GM12878 (cell line): ENCODE measurements around the gene VWA8. TPM values are rescaled to one million over a fixed set of nuclear protein-coding genes. Genes with fewer than 3 reads are reported as not detected.

Experiments used
- ATAC-seq: fragments of 200-7000 bp; cut with Tn5 transposase; 3 replicates; pipeline ENCODE4 v1.9.1; 2020; ENCODE audit warnings: mild to moderate bottlenecking, moderate library complexity
- BruUV-seq: library from RNA; stranded (reverse); fragments of 400-500 nt; replicated peaks from 2 replicates; lab custom pipeline; 2021; lab: Mats Ljungman, UMichigan
- CTCF ChIA-PET: fragments of 300-600 bp; sonication (Branson Sonifier 250); formaldehyde crosslinking; extraction: SDS; loops from one replicate; lab custom pipeline; 2021; ENCODE audit warnings: inconsistent platforms; lab: Yijun Ruan, JAX
- POLR2A ChIA-PET: fragments of 350-600 bp; formaldehyde crosslinking; extraction: SDS; loops from one replicate; lab custom pipeline; 2021; ENCODE audit warnings: inconsistent platforms; lab: Charles Lee
- RAD21 ChIA-PET: fragments of 300-600 bp; sonication (Branson Sonifier 250); formaldehyde crosslinking; loops from one replicate; lab custom pipeline; 2023; ENCODE audit warnings: antibody characterized with exemption; ENCODE audit not compliant: unreplicated experiment; lab: Charles Lee
- SMC1A ChIA-PET: fragments of 300-600 bp; sonication (Branson Sonifier 250); formaldehyde crosslinking; loops from one replicate; lab custom pipeline; 2023; ENCODE audit not compliant: unreplicated experiment, uncharacterized antibody; lab: Charles Lee
- DNase-seq: peaks from one replicate; pipeline ENCODE4 v3.0.0-alpha.2; 2011; ENCODE audit warnings: low read depth, low spot score
- FAIRE-seq: peaks from 3 replicates; lab custom pipeline; 2011; peaks lifted over from hg19 to GRCh38; lab: Jason Lieb, UNC
- H2AFZ ChIP-seq: 2 replicates; pipeline ENCODE4 v1.6.0; 2011; ENCODE audit warnings: low read depth, low read length, control low read depth; ENCODE audit not compliant: control insufficient read depth
- H3K27ac ChIP-seq: 2 replicates; pipeline ENCODE4 v1.5.1; 2011; ENCODE audit warnings: control low read depth; ENCODE audit not compliant: control insufficient read depth, insufficient read depth
- H3K27me3 ChIP-seq, 2 experiments: replicated peaks in 1 of 2; 2 replicates each; pipeline versions ENCODE4 v1.6.0 to v1.6.1; 2011; ENCODE audit warnings: low read length in 1 of 2; ENCODE audit not compliant: control insufficient read depth in 2 of 2, insufficient read depth in 2 of 2
- H3K36me3 ChIP-seq, 2 experiments: 2 replicates each; pipeline ENCODE4 v1.5.1; 2011; ENCODE audit warnings: low read length in 1 of 2; ENCODE audit not compliant: control insufficient read depth in 2 of 2, insufficient read depth in 2 of 2
- H3K4me1 ChIP-seq: 2 replicates; pipeline ENCODE4 v1.6.1; 2011; ENCODE audit warnings: mild to moderate bottlenecking, low read length, moderate library complexity, mixed read lengths; ENCODE audit not compliant: control insufficient read depth, insufficient read depth
- H3K4me2 ChIP-seq: 2 replicates; pipeline ENCODE4 v1.6.0; 2011; ENCODE audit warnings: control low read depth; ENCODE audit not compliant: control insufficient read depth, insufficient read depth
- H3K4me3 ChIP-seq: fragments of 200-600 bp; sonication (generic); 2 replicates; pipeline ENCODE4 v1.5.1; 2016
- H3K79me2 ChIP-seq: 2 replicates; pipeline ENCODE4 v1.6.0; 2011; ENCODE audit warnings: low read length; ENCODE audit not compliant: control insufficient read depth, insufficient read depth
- H3K9ac ChIP-seq: 2 replicates; pipeline ENCODE4 v1.8.0; 2011; ENCODE audit warnings: low read length, control low read depth, mixed read lengths; ENCODE audit not compliant: control insufficient read depth, insufficient read depth
- H3K9me3 ChIP-seq: replicated peaks from 3 replicates; pipeline ENCODE4 v1.5.1; 2011; ENCODE audit warnings: mild to moderate bottlenecking, low read length; ENCODE audit not compliant: control insufficient read depth, insufficient read depth
- H4K20me1 ChIP-seq: 2 replicates; pipeline ENCODE4 v1.6.0; 2011; ENCODE audit not compliant: control insufficient read depth, insufficient read depth
- ATF7 ChIP-seq: fragments of 450-650 bp; IDR thresholded peaks from 2 replicates; pipeline ENCODE4 v1.6.1; 2016; ENCODE audit warnings: low read depth, mild to moderate bottlenecking
- CREM ChIP-seq: IDR thresholded peaks from 2 replicates; pipeline ENCODE4 v1.6.1; 2014; ENCODE audit warnings: antibody characterized with exemption, low read depth
- FOS ChIP-seq: IDR thresholded peaks from 3 replicates; pipeline ENCODE4 v1.6.1; 2011; ENCODE audit warnings: borderline replicate concordance; ENCODE audit not compliant: insufficient read length; ENCODE audit errors: extremely low read depth
- HSF1 ChIP-seq: fragments of 150-350 bp; IDR thresholded peaks from 2 replicates; pipeline ENCODE4 v1.6.1; 2014; ENCODE audit warnings: mild to moderate bottlenecking, low read depth, low read length
- KLF5 ChIP-seq: fragments of 450-650 bp; IDR thresholded peaks from 2 replicates; pipeline ENCODE4 v1.6.1; 2014; ENCODE audit warnings: mild to moderate bottlenecking; ENCODE audit not compliant: partially characterized antibody
- MAX ChIP-seq: IDR thresholded peaks from 2 replicates; pipeline ENCODE4 v1.6.1; 2012; ENCODE audit warnings: low read depth, low read length, improper control_type of control experiment
- NKRF ChIP-seq: fragments of 450-650 bp; conservative IDR thresholded peaks from 2 replicates; pipeline ENCODE4 v1.6.1; 2017; ENCODE audit warnings: mild to moderate bottlenecking, moderate library complexity
- NR2F1 ChIP-seq: fragments of 450-650 bp; conservative IDR thresholded peaks from 2 replicates; pipeline ENCODE4 v1.6.1; 2017; ENCODE audit warnings: mild to moderate bottlenecking
- NRF1 ChIP-seq: conservative IDR thresholded peaks from 2 replicates; pipeline ENCODE4 v1.6.1; 2011; ENCODE audit warnings: mild to moderate bottlenecking, low read depth, low read length, improper control_type of control experiment
- POLR2AphosphoS2 ChIP-seq: IDR thresholded peaks from 2 replicates; pipeline ENCODE4 v1.6.1; 2011; ENCODE audit warnings: low read depth, mild to moderate bottlenecking, low read length, improper control_type of control experiment, moderate library complexity
- RAD21 ChIP-seq: IDR thresholded peaks from 2 replicates; pipeline ENCODE4 v1.6.1; 2011; ENCODE audit warnings: mild to moderate bottlenecking, low read depth, low read length, moderate library complexity; ENCODE audit not compliant: insufficient read depth
- USF1 ChIP-seq: IDR thresholded peaks from 2 replicates; pipeline ENCODE4 v1.6.1; 2011; ENCODE audit warnings: borderline replicate concordance, low read depth, mild to moderate bottlenecking, moderate library complexity, mixed read lengths, low read length; ENCODE audit not compliant: insufficient read depth; ENCODE audit errors: extremely low read length
- ZNF217 ChIP-seq: fragments of 450-650 bp; IDR thresholded peaks from 2 replicates; pipeline ENCODE4 v1.6.1; 2017; ENCODE audit warnings: antibody characterized with exemption, mild to moderate bottlenecking
- ZNF274 ChIP-seq: IDR thresholded peaks from one replicate; pipeline ENCODE4 v1.8.0; 2011; ENCODE audit not compliant: insufficient read length, insufficient read depth
- WGBS: methylation state at CpG from one replicate; pipeline ENCODE4 v1.1.6; 2016; ENCODE audit warnings: low lambda C conversion rate; ENCODE audit not compliant: insufficient replicate concordance, insufficient coverage; ENCODE audit errors: missing lambda C conversion rate; 5-methylcytosine and 5-hydroxymethylcytosine counted together
- in situ Hi-C: fragments of 300-500 bp; cut with MboI; formaldehyde crosslinking; loops from 9 replicates; pipeline ENCODE4 v1.14.3; 2018; ENCODE audit warnings: mixed read lengths
- intact Hi-C: fragments of 100-400 bp; cut with micrococcal nuclease; formaldehyde crosslinking; loops from one replicate; pipeline ENCODE4 v1.14.2; 2022; ENCODE audit not compliant: unreplicated experiment
- polyA plus RNA-seq, 11 experiments: library from polyadenylated mRNA; depleted of rRNA in 4 of 11; unstranded in 6 of 11; stranded (reverse) in 5 of 11; fragments of >200 nt; fragmentation: Nextera tagmentation in 4 of 11; fragmentation: Illumina TruSeq in 1 of 11; extraction: Ambion mirVana in 4 of 11; extraction: Trizol in 1 of 11; gene quantifications; 1 replicate in 1 of 11; 2 replicates in 10 of 11; pipeline versions ENCODE4 v1.2.1 to v1.2.3, GENCODE V29; 2011 to 2016; ENCODE audit warnings: inconsistent platforms in 2 of 11, missing spikeins in 2 of 11, low read depth in 1 of 11
- total RNA-seq, 4 experiments: library from RNA; depleted of rRNA in 3 of 4; stranded (reverse); fragments of >200 nt in 3 of 4; fragmentation: Illumina TruSeq in 1 of 4; extraction: Trizol in 1 of 4; gene quantifications; 2 replicates each; pipeline versions ENCODE4 v1.2.1 to v1.2.3, GENCODE V29; 2013 to 2021

Gene VWA8
- total and polyA plus RNA-seq, 10 of the 15 experiments (the other 5 are each of a cell fraction or from before 2014, with no cell fraction given) = 3.0 to 21.8 (median 13.5) TPM

GRCh38 chr13:41774605-41775218 lies 186.2 kb downstream of the VWA8 start:
- POLR2A ChIA-PET = no interaction called here
- ATAC-seq = no peak
- H3K9ac ChIP-seq = no peak overlapping the region
- no peaks in the 10 kb centered on the region for H3K27me3 ChIP-seq
- BruUV-seq = no TSS peak
- H3K79me2 ChIP-seq = no peaks in the 10 kb centered on the region
- SMC1A ChIA-PET = interaction anchor here (1.2 kb wide), 1 partner anchor 663 kb away, joined by 3 read pairs; no protein-coding TSS in a partner anchor
- RAD21 ChIA-PET = no interaction called here
- no peaks in the 10 kb centered on the region for H4K20me1 ChIP-seq
- no peak overlapping the region for H3K4me3 ChIP-seq
- no peaks in the 10 kb centered on the region for H3K4me1 ChIP-seq
- H3K36me3 ChIP-seq = peaks cover 0 to 4% of the 10 kb centered on the region in 2 experiments; a peak in 1 of 4 replicates
- intact Hi-C loops = no loop called here
- TF ChIP-seq USF1 = no peak
- TF ChIP-seq FOS = no peak
- TF ChIP-seq NR2F1 = no peak
- TF ChIP-seq KLF5 = no peak
- CTCF ChIA-PET = no interaction called here
- no peak for DNase-seq
- FAIRE-seq = no peak
- no peak overlapping the region for H3K27ac ChIP-seq
- no peak overlapping the region for H3K4me2 ChIP-seq
- in situ Hi-C loops = no loop called here
- H2AFZ ChIP-seq = no peak overlapping the region
- no peaks in the 10 kb centered on the region for H3K9me3 ChIP-seq

GRCh38 chr13:41767801-41768200 lies 193.1 kb downstream of the VWA8 start:
- no peaks in the 10 kb centered on the region for H3K79me2 ChIP-seq
- no peaks in the 10 kb centered on the region for H4K20me1 ChIP-seq
- ChIA-PET SMC1A (interaction anchor here (2.3 kb wide), 1 partner anchor 15 kb away, joined by 9 read pairs; no protein-coding TSS in a partner anchor), POLR2A (no interaction called here), CTCF (interaction anchor here (0.5 to 0.7 kb wide), 2 partner anchors 32 to 111 kb away, joined by 3 read pairs; no protein-coding TSS in a partner anchor), RAD21 (no interaction called here)
- intact Hi-C loops (no loop called here), in situ Hi-C loops (no loop called here)
- FAIRE-seq = no peak
- H3K36me3 ChIP-seq = no peaks in the 10 kb centered on the region
- BruUV-seq = no TSS peak
- 100% methylated on average over 1 of the region's 1 CpG for WGBS
- no peaks in the 10 kb centered on the region for H3K27me3 ChIP-seq
- no peak overlapping the region for H3K4me3 ChIP-seq
- no peaks in the 10 kb centered on the region for H3K9me3 ChIP-seq
- H3K27ac ChIP-seq = no peak overlapping the region
- H3K4me2 ChIP-seq = no peak overlapping the region
- no peak for DNase-seq
- no peak overlapping the region for H3K9ac ChIP-seq
- no peak for ATAC-seq
- H2AFZ ChIP-seq = no peak overlapping the region
- no peaks in the 10 kb centered on the region for H3K4me1 ChIP-seq
- no peak for TF ChIP-seq POLR2AphosphoS2
- TF ChIP-seq MAX = no peak
- no peak for TF ChIP-seq HSF1
- no peak for TF ChIP-seq RAD21
- TF ChIP-seq ATF7 = no peak
- TF ChIP-seq ZNF217 = no peak
- TF ChIP-seq CREM = no peak
- no peak for TF ChIP-seq NKRF
- no peak for TF ChIP-seq ZNF274
- no peak for TF ChIP-seq NRF1
